Cerebellar nuclear complex (tissue), 1 donor: ENCODE results near the gene MYBBP1A.
"Not testable (repeated sequence)": the region's sequence is repeated elsewhere in the genome, so short reads cannot be mapped to it uniquely, and the experiment has no call there.

Experiments used
- DNase-seq, 2 experiments: peaks; one replicate each; lab custom pipeline; 2025; lab: John Stamatoyannopoulos, UW

The MYBBP1A gene, protein sequence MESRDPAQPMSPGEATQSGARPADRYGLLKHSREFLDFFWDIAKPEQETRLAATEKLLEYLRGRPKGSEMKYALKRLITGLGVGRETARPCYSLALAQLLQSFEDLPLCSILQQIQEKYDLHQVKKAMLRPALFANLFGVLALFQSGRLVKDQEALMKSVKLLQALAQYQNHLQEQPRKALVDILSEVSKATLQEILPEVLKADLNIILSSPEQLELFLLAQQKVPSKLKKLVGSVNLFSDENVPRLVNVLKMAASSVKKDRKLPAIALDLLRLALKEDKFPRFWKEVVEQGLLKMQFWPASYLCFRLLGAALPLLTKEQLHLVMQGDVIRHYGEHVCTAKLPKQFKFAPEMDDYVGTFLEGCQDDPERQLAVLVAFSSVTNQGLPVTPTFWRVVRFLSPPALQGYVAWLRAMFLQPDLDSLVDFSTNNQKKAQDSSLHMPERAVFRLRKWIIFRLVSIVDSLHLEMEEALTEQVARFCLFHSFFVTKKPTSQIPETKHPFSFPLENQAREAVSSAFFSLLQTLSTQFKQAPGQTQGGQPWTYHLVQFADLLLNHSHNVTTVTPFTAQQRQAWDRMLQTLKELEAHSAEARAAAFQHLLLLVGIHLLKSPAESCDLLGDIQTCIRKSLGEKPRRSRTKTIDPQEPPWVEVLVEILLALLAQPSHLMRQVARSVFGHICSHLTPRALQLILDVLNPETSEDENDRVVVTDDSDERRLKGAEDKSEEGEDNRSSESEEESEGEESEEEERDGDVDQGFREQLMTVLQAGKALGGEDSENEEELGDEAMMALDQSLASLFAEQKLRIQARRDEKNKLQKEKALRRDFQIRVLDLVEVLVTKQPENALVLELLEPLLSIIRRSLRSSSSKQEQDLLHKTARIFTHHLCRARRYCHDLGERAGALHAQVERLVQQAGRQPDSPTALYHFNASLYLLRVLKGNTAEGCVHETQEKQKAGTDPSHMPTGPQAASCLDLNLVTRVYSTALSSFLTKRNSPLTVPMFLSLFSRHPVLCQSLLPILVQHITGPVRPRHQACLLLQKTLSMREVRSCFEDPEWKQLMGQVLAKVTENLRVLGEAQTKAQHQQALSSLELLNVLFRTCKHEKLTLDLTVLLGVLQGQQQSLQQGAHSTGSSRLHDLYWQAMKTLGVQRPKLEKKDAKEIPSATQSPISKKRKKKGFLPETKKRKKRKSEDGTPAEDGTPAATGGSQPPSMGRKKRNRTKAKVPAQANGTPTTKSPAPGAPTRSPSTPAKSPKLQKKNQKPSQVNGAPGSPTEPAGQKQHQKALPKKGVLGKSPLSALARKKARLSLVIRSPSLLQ (N-terminal part only)

DNA sequence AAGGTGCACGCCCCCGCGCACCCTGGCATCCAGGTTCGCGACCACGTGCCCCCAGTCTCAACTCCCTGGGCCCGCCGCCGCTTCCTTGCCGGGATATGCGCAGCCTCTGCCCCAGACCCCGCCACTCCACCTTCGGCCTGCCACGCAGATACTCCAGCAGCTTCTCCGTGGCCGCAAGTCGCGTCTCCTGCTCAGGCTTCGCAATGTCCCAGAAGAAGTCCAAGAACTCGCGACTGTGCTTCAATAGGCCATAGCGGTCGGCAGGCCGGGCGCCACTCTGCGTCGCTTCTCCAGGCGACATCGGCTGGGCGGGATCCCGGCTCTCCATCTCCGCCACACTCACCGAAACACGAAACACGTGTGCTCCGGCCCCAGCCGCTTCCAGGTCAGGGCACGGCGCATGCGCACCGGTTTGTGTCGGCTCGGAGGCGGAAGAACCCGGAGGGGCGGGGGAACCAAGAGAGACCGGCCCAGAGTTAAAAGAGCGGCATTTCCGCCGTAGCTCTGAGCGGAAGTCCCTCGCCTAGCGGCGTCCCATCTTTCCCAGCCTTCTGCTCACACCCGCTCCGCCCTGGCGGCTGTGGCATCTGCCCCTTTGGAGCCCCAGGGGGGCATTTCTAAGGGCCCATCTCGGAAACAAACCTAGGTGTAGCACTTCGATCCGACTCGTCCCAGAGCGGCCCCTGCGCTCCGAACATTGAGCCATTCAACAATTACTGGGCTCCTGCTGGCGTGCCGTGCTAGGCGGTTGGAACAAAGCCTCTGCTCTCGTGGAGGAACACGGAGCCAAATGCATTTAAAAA is at the start of gene MYBBP1A:
TSS of gene MYBBP1A (minus strand) at position 388 of the 803 bp plus-strand sequence. CDS start at position 328, 60 bp downstream.
- peak in 1 of 2 experiments; percentile 80 for DNase-seq

GRCh38 chr17:4604736-4605135 is 49.6 kb upstream of the MYBBP1A start:
- DNase-seq = not testable (repeated sequence)

- DNase-seq = peak in 1 of 2 experiments; percentile 54
Observed at GRCh38 chr17:4604111-4604644, 49.0 kb upstream of the MYBBP1A start.

- DNase-seq = no peak
Observed at GRCh38 chr17:4602041-4602440, 46.9 kb upstream of the MYBBP1A start.

DNA sequence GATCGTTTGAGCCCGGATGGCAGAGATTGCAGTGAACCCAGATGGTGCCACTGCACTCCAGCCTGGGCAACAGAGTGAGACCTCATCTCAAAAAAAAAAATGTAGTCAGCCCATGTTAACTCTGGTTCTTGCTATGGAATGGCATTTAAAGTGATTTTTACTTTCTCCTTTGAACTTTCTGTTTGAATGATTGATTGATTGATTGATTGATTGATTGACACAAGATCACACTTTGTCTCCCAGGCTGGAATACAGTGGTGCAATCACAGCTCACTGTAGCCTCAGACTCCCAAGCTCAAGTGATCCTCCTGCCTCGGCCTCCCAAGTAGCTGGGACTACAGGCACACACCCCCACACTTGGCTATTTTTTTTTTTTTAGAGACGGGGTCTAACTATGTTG is 46.1 kb upstream of the MYBBP1A start:
- no peak for DNase-seq

DNA sequence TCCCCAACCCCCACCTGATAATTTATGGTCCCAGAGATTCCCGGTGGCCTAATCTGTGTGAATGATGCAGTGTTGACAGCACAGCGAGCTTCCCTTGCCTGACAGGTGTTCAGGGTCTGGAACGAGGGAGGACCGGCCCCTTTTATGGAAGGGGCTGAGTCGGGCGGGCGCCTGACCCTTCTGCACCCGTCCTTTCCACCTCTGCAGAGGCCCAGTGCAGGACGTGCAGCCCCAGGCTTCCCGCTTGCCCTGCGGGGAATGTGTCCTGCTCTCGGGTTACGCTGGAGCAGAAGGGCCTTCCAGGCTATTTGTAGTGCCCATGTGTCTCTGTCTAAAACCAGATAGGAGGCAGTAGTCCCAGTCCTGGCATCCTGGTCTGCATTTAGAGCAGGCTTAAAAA is 45.4 kb upstream of the MYBBP1A start:
- no peak for DNase-seq

GRCh38 chr17:4599505-4600281 is 44.5 kb upstream of the MYBBP1A start:
- DNase-seq = peak in 1 of 2 experiments; percentile 24

- no peak for DNase-seq
Observed at GRCh38 chr17:4598776-4599504, 43.8 kb upstream of the MYBBP1A start.

DNA sequence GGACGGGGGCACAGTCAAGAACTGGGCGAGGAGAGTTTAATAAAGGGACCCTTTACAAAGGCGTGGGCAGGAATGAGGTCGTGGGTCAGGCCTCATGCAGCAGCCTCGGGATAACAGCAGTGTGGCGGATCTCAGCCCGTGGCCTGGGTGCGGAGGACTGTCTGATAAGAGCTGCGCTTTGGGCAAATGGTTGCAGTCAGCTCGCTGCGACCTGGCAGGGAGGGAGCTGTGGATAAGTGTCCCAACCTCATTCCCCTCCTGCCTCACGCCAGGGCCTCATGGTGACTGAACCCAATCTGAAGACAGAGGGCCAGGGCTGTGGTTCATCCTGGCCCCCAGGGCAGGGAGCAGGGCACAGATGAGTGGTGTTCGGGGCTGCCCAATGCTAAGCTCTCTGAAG is 42.8 kb upstream of the MYBBP1A start:
- DNase-seq = no peak

DNA sequence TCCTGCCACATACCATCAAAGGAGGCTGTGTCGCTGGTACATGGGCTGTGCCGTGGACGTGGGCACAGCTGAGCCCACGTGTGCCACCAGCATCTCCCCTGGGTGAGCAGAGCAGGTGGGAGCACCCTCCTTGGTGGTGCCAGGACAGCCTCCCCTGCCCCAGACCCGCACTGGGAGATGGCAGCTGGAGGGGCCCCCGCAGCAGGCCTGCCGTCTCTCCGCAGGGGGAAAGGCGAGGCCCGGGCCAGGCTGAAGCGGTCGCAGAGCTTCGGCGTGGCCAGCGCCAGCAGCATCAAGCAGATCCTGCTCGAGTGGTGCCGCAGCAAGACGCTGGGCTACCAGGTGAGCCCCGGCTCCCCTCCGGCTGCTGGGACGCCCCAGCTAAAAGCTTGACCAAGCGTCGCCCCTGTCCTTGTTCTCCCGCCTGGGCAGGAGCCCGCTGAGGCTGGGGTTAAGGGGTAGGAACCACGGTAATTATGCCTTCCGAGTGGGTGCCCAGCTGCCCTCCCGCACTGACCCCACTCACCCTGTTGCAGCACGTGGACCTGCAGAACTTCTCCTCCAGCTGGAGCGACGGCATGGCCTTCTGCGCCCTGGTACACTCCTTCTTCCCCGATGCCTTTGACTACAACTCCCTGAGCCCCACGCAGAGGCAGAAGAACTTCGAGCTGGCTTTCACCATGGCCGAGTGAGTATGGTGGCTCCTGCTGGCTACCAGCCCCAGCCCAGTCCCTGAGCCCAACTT is 41.6 kb upstream of the MYBBP1A start:
- DNase-seq = no peak

- not testable (repeated sequence) for DNase-seq
Observed at GRCh38 chr17:4595685-4596342, 40.6 kb upstream of the MYBBP1A start.

- no peak for DNase-seq
Observed at GRCh38 chr17:4594931-4595684, 39.9 kb upstream of the MYBBP1A start.

DNA sequence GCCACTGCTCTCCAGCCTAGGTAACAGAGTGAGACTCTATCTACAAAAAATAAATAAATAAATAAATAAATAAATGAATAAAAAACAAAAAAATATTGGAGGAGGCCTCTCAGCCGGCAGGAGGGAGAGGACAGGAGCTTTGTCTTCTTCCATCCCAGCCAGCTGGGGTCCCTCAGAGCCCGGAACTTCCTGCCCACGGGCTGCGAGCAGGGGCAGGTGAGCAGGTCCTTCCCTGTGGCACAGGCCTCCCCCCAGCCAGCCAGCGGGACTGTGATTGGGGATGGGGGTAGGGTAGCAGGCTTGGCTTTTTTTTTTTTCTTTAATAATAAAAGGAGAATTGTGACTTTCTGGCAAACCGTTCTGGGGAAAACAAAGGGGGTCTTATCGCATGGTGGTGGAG is 39.2 kb upstream of the MYBBP1A start:
- DNase-seq = no peak

DNA sequence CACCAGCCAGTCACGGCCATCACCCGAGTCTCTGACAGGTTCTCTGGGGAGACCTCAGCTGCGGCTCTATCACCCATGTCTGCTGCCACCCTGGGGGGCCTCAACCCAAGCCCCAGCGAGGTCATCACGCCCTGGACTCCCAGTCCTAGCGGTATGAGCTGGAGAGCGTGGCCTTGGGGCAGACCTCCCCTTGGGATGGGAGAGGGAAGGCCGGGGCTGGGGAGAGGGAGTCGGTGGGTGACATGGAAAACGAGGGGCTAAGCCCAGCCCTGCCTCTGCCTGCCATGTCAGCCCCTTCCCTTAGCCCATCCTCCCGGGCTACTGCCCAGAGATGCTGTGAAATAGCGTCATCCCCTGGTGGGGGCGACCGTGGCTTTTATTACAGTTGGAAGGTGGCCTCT is 37.8 kb upstream of the MYBBP1A start:
- no peak for DNase-seq

GRCh38 chr17:4592240-4593005 is 37.2 kb upstream of the MYBBP1A start:
- DNase-seq = no peak

DNA sequence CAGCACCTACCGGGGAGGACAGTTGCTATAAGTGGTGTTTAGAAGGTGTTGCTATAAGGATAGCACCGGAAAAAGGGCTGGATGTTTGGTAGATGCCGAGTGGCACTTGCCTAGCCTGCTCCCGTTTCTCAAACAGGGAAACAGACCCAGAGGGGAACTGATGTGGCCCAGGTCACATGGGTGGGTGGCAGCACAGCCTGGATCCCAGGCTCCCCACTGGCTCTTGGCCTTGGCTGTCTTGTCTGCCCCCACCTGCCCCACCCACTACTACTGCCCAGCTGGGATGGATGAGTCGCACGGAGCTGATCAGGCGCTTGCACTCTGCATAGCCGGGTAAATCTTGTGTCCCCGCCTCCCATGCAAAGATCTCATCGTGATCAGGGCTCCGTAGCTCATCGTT is 36.3 kb upstream of the MYBBP1A start:
- DNase-seq = no peak
